ENCODE measurements around the gene OSBPL6. TPM values are rescaled to one million over a fixed set of nuclear protein-coding genes. Genes with fewer than 3 reads are reported as not detected.

The OSBPL6 gene
- total and polyA plus RNA-seq, 2 of the 13 experiments (the other 11 are each of a cell fraction or from before 2014, with no cell fraction given): 0.03 to 0.11 TPM

DNA sequence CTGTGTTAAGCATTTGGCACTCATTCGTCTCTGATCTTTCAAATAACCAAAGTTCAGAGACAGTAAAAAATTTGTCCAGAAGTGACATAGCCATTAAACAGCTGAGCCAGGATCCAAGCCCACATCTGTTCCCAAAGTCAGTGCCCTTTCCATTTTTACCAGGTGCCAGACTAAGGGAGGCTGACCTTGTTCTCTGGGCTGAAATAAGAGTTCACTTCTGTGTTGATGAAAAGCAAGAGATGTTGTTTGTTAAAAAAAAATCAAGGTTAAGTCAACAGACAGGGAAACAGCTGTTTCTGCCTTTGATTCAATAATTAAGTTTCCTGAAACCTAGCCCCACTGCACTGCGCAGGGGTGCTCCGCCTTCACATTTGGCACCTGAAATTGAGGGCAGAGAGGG is 139.5 kb downstream of the OSBPL6 start (continued):
- no peak for TF ChIP-seq KDM6A (CRISPR knock-in tag; IDR thresholded peaks at IDR 0.05; ENCODE audit: low read depth)
- no peak for TF ChIP-seq JUNB (CRISPR knock-in tag; IDR thresholded peaks at IDR 0.05; ENCODE audit: borderline replicate concordance)
- TF ChIP-seq, protein P1, sequence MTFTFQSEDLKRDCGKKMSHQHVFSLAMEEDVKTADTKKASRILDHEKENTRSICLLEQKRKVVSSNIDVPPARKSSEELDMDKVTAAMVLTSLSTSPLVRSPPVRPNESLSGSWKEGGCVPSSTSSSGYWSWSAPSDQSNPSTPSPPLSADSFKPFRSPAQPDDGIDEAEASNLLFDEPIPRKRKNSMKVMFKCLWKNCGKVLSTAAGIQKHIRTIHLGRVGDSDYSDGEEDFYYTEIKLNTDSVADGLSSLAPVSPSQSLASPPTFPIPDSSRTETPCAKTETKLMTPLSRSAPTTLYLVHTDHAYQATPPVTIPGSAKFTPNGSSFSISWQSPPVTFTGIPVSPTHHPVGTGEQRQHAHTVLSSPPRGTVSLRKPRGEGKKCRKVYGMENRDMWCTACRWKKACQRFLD (CRISPR knock-in tag; IDR thresholded peaks at IDR 0.05; ENCODE audit: borderline replicate concordance): no peak
- TF ChIP-seq HHEX (CRISPR knock-in tag; IDR thresholded peaks at IDR 0.05): no peak
- no peak for TF ChIP-seq MLXIP (CRISPR knock-in tag; IDR thresholded peaks at IDR 0.05; ENCODE audit: borderline replicate concordance)
- no peak for TF ChIP-seq ZNF777 (CRISPR knock-in tag; IDR thresholded peaks at IDR 0.05)
- no peak for TF ChIP-seq ZBTB44 (CRISPR knock-in tag; IDR thresholded peaks at IDR 0.05)
- TF ChIP-seq, protein P2, sequence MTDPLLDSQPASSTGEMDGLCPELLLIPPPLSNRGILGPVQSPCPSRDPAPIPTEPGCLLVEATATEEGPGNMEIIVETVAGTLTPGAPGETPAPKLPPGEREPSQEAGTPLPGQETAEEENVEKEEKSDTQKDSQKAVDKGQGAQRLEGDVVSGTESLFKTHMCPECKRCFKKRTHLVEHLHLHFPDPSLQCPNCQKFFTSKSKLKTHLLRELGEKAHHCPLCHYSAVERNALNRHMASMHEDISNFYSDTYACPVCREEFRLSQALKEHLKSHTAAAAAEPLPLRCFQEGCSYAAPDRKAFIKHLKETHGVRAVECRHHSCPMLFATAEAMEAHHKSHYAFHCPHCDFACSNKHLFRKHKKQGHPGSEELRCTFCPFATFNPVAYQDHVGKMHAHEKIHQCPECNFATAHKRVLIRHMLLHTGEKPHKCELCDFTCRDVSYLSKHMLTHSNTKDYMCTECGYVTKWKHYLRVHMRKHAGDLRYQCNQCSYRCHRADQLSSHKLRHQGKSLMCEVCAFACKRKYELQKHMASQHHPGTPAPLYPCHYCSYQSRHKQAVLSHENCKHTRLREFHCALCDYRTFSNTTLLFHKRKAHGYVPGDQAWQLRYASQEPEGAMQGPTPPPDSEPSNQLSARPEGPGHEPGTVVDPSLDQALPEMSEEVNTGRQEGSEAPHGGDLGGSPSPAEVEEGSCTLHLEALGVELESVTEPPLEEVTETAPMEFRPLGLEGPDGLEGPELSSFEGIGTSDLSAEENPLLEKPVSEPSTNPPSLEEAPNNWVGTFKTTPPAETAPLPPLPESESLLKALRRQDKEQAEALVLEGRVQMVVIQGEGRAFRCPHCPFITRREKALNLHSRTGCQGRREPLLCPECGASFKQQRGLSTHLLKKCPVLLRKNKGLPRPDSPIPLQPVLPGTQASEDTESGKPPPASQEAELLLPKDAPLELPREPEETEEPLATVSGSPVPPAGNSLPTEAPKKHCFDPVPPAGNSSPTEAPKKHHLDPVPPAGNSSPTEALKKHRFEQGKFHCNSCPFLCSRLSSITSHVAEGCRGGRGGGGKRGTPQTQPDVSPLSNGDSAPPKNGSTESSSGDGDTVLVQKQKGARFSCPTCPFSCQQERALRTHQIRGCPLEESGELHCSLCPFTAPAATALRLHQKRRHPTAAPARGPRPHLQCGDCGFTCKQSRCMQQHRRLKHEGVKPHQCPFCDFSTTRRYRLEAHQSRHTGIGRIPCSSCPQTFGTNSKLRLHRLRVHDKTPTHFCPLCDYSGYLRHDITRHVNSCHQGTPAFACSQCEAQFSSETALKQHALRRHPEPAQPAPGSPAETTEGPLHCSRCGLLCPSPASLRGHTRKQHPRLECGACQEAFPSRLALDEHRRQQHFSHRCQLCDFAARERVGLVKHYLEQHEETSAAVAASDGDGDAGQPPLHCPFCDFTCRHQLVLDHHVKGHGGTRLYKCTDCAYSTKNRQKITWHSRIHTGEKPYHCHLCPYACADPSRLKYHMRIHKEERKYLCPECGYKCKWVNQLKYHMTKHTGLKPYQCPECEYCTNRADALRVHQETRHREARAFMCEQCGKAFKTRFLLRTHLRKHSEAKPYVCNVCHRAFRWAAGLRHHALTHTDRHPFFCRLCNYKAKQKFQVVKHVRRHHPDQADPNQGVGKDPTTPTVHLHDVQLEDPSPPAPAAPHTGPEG (CRISPR knock-in tag; IDR thresholded peaks at IDR 0.05): no peak
- peak; percentile 23; the same call in 1 of the 2 replicates for TF ChIP-seq TCF7 (IDR thresholded peaks at IDR 0.05; ENCODE audit: low read depth)
- TF ChIP-seq PPARG (CRISPR knock-in tag; conservative IDR thresholded peaks at IDR 0.05): no peak
